Panc1 (cell line): ENCODE data around the gene TMEM131.

ENCODE experiments used
- SIN3A ChIP-seq: IDR thresholded peaks from 2 replicates; pipeline ENCODE4 v1.6.1; 2012; ENCODE audit warnings: low read depth, mild to moderate bottlenecking, low read length, moderate library complexity, borderline replicate concordance; ENCODE audit not compliant: insufficient read depth
- TCF7L2 ChIP-seq: IDR thresholded peaks from 2 replicates; pipeline ENCODE4 v1.6.1; 2011; ENCODE audit warnings: mild to moderate bottlenecking, low read depth, low read length, inconsistent platforms
- TF ChIP-seq, protein P1 (sequence below), 2 experiments: IDR thresholded peaks; 2 replicates each; pipeline ENCODE4 v1.6.1; 2011 to 2012; ENCODE audit warnings: low read depth in 2 of 2, control low read depth in 1 of 2, low read length in 1 of 2, mild to moderate bottlenecking in 1 of 2, moderate library complexity in 1 of 2; ENCODE audit not compliant: insufficient read depth in 1 of 2
- TF ChIP-seq, protein P2 (sequence below): fragments of 450-650 bp; IDR thresholded peaks from 2 replicates; pipeline ENCODE4 v1.5.1; 2017; ENCODE audit warnings: mild to moderate bottlenecking

DNA sequence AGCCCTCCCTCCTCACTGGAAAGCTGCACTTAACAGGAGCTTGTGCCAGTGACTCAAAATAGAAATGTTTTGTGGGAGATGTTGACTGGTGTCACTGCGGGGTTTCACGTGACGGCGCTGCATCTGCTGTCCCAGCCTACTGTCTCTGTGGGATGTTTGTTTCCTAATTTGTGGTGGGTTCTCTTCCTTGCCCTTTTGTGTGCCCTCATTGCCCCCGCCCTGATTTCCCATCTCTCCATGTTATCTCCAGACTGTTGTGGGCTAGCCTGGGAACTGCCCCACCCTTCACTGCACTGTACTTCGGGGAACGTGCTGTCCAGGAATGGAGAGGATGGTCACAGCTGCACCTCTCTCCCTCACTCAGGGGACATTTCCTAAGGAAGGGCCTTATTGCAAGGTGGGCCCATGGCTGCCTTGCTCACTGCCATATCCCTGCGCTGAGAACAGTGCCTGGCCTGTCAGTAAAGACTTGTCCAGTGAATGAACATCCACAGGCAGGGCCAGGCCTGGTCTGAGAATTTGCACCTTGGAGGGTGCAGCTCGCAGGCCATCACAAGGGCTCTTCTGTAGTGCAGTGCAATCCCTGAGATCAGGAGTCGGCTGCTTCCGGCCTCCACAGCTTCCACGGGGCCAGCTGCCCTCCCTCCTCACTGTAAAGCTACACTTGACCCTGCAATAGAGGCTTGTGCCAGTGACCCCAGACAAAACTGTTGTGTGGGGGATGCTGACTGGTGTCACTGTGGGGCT is 264.3 kb downstream of the TMEM131 start:
- TF ChIP-seq, protein P1, sequence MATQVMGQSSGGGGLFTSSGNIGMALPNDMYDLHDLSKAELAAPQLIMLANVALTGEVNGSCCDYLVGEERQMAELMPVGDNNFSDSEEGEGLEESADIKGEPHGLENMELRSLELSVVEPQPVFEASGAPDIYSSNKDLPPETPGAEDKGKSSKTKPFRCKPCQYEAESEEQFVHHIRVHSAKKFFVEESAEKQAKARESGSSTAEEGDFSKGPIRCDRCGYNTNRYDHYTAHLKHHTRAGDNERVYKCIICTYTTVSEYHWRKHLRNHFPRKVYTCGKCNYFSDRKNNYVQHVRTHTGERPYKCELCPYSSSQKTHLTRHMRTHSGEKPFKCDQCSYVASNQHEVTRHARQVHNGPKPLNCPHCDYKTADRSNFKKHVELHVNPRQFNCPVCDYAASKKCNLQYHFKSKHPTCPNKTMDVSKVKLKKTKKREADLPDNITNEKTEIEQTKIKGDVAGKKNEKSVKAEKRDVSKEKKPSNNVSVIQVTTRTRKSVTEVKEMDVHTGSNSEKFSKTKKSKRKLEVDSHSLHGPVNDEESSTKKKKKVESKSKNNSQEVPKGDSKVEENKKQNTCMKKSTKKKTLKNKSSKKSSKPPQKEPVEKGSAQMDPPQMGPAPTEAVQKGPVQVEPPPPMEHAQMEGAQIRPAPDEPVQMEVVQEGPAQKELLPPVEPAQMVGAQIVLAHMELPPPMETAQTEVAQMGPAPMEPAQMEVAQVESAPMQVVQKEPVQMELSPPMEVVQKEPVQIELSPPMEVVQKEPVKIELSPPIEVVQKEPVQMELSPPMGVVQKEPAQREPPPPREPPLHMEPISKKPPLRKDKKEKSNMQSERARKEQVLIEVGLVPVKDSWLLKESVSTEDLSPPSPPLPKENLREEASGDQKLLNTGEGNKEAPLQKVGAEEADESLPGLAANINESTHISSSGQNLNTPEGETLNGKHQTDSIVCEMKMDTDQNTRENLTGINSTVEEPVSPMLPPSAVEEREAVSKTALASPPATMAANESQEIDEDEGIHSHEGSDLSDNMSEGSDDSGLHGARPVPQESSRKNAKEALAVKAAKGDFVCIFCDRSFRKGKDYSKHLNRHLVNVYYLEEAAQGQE (IDR thresholded peaks at IDR 0.05; ENCODE audit: insufficient read depth in 1 of 2, low read depth in 2 of 2, low read length in 1 of 2): no peak
- TF ChIP-seq TCF7L2 (no peak), SIN3A (no peak)
- TF ChIP-seq, protein P2, sequence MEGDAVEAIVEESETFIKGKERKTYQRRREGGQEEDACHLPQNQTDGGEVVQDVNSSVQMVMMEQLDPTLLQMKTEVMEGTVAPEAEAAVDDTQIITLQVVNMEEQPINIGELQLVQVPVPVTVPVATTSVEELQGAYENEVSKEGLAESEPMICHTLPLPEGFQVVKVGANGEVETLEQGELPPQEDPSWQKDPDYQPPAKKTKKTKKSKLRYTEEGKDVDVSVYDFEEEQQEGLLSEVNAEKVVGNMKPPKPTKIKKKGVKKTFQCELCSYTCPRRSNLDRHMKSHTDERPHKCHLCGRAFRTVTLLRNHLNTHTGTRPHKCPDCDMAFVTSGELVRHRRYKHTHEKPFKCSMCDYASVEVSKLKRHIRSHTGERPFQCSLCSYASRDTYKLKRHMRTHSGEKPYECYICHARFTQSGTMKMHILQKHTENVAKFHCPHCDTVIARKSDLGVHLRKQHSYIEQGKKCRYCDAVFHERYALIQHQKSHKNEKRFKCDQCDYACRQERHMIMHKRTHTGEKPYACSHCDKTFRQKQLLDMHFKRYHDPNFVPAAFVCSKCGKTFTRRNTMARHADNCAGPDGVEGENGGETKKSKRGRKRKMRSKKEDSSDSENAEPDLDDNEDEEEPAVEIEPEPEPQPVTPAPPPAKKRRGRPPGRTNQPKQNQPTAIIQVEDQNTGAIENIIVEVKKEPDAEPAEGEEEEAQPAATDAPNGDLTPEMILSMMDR: no peak
